Fibroblast of lung (primary cell): ENCODE results near the gene ANXA6. TPM values are rescaled to one million over a fixed set of nuclear protein-coding genes. Genes with fewer than 3 reads are reported as not detected.

ENCODE experiments used
- DNase-seq, 2 donors: peaks; one replicate each; pipeline versions ENCODE4 v3.0.0 to v3.0.0-alpha.2; 2010; ENCODE audit warnings: low read depth in 2 of 2
- H2AFZ ChIP-seq: 2 replicates; pipeline ENCODE4 v1.5.1; 2012; ENCODE audit warnings: low read length, control low read depth, inconsistent platforms
- H3K27ac ChIP-seq: 2 replicates; pipeline ENCODE4 v1.5.1; 2011; ENCODE audit warnings: low read length, control low read depth; ENCODE audit not compliant: insufficient read depth
- H3K27me3 ChIP-seq: 2 replicates; pipeline ENCODE4 v1.5.1; 2011; ENCODE audit warnings: mild to moderate bottlenecking, low read length; ENCODE audit not compliant: control insufficient read depth, insufficient read depth
- H3K36me3 ChIP-seq: 2 replicates; pipeline ENCODE4 v1.5.1; 2011; ENCODE audit warnings: low read length; ENCODE audit not compliant: control insufficient read depth, insufficient read depth
- H3K4me1 ChIP-seq: 2 replicates; pipeline ENCODE4 v1.5.1; 2011; ENCODE audit warnings: low read length; ENCODE audit not compliant: control insufficient read depth, insufficient read depth; ENCODE audit errors: extremely low read depth
- H3K4me2 ChIP-seq: 2 replicates; pipeline ENCODE4 v1.5.1; 2011; ENCODE audit warnings: low read length, control low read depth; ENCODE audit not compliant: insufficient read depth; ENCODE audit errors: extremely low read depth
- H3K4me3 ChIP-seq, 4 experiments: fragments of 200-600 bp in 1 of 4; sonication (generic) in 1 of 4; replicated peaks in 1 of 4; 2 replicates each; pipeline ENCODE4 v1.5.1; 2011 to 2016; ENCODE audit warnings: low read length in 4 of 4, low read depth in 3 of 4, mild to moderate bottlenecking in 3 of 4, control low read depth in 2 of 4, inconsistent platforms in 1 of 4, mixed read lengths in 1 of 4; ENCODE audit not compliant: insufficient read depth in 1 of 4; ENCODE audit errors: control extremely low read depth in 1 of 4
- H3K79me2 ChIP-seq: 2 replicates; pipeline ENCODE4 v1.5.1; 2012; ENCODE audit warnings: mild to moderate bottlenecking, low read length, inconsistent platforms; ENCODE audit not compliant: control insufficient read depth, insufficient read depth
- H3K9ac ChIP-seq: 2 replicates; pipeline ENCODE4 v1.5.1; 2011; ENCODE audit warnings: mild to moderate bottlenecking, low read length, control low read depth; ENCODE audit not compliant: insufficient read depth
- H3K9me3 ChIP-seq: 2 replicates; pipeline ENCODE4 v1.5.1; 2012; ENCODE audit warnings: low read depth, low read length; ENCODE audit not compliant: control insufficient read depth, insufficient read depth
- H4K20me1 ChIP-seq: 2 replicates; pipeline ENCODE4 v1.5.1; 2011; ENCODE audit warnings: low read length; ENCODE audit not compliant: control insufficient read depth, insufficient read depth; ENCODE audit errors: extremely low read depth
- CTCF ChIP-seq, 2 donors: IDR thresholded peaks in 1 of 2; conservative IDR thresholded peaks in 1 of 2; 1 replicate in 1 of 2; 2 replicates in 1 of 2; pipeline ENCODE4 v1.5.1; 2011 to 2012; ENCODE audit warnings: low read length in 2 of 2, control low read depth in 1 of 2, inconsistent platforms in 1 of 2, low read depth in 1 of 2, mild to moderate bottlenecking in 1 of 2
- EZH2 ChIP-seq: IDR thresholded peaks from 2 replicates; pipeline ENCODE4 v1.5.1; 2012; ENCODE audit warnings: low read length, control low read depth, mild to moderate bottlenecking; ENCODE audit errors: missing control alignments
- polyA plus RNA-seq, 2 donors: library from polyadenylated mRNA; depleted of rRNA in 1 of 2; stranded (reverse) in 1 of 2; unstranded in 1 of 2; fragments of >200 nt; gene quantifications; 2 replicates each; pipeline ENCODE4 v1.2.1, GENCODE V29; 2011 to 2012; ENCODE audit warnings: missing spikeins in 1 of 2
- total RNA-seq: library from RNA; depleted of rRNA; stranded (reverse); fragments of >200 nt; gene quantifications from 2 replicates; pipeline ENCODE4 v1.2.1, GENCODE V29; 2014

ANXA6 gene
- total and polyA plus RNA-seq, 2 donors (not counting 1 experiment from before 2014, with no cell fraction given) = 591 to 615 TPM

- Histone ChIP-seq H3K79me2 (no peaks in the 10 kb centered on the region), H3K4me3 (no peak overlapping the region), H3K9me3 (no peaks in the 10 kb centered on the region), H3K27ac (no peak overlapping the region), H3K4me1 (peaks cover 22% of the 10 kb centered on the region), H2AFZ (no peak overlapping the region), H3K36me3 (peaks cover 38% of the 10 kb centered on the region), H4K20me1 (no peaks in the 10 kb centered on the region), H3K4me2 (no peak overlapping the region), H3K27me3 (no peaks in the 10 kb centered on the region), H3K9ac (no peak overlapping the region)
- TF ChIP-seq CTCF (conservative IDR thresholded peaks at IDR 0.05 in 1 of 2, IDR thresholded peaks at IDR 0.05 in 1 of 2; ENCODE audit: low read depth in 1 of 2, low read length in 2 of 2) = no peak
- no peak for TF ChIP-seq EZH2
- DNase-seq = no peak
Measured at GRCh38 chr5:151107084-151107483, 50.5 kb downstream of the ANXA6 start.

GRCh38 chr5:151106509-151106908 lies 51.1 kb downstream of the ANXA6 start:
- Histone ChIP-seq H4K20me1 (no peaks in the 10 kb centered on the region), H3K4me2 (no peak overlapping the region), H3K36me3 (peaks cover 42% of the 10 kb centered on the region), H3K4me3 (no peak overlapping the region), H2AFZ (no peak overlapping the region), H3K27me3 (no peaks in the 10 kb centered on the region), H3K9ac (no peak overlapping the region), H3K4me1 (peaks cover 22% of the 10 kb centered on the region), H3K9me3 (no peaks in the 10 kb centered on the region), H3K79me2 (no peaks in the 10 kb centered on the region), H3K27ac (no peak overlapping the region)
- DNase-seq = no peak
- TF ChIP-seq CTCF (conservative IDR thresholded peaks at IDR 0.05 in 1 of 2, IDR thresholded peaks at IDR 0.05 in 1 of 2; ENCODE audit: low read depth in 1 of 2, low read length in 2 of 2) (no peak), EZH2 (no peak)

GRCh38 chr5:151106043-151106442 lies 51.5 kb downstream of the ANXA6 start:
- DNase-seq = no peak
- Histone ChIP-seq H4K20me1 (no peaks in the 10 kb centered on the region), H2AFZ (no peak overlapping the region), H3K4me1 (peaks cover 22% of the 10 kb centered on the region), H3K4me3 (no peak overlapping the region), H3K79me2 (no peaks in the 10 kb centered on the region), H3K27ac (no peak overlapping the region), H3K4me2 (no peak overlapping the region), H3K36me3 (peaks cover 44% of the 10 kb centered on the region), H3K9ac (no peak overlapping the region), H3K9me3 (no peaks in the 10 kb centered on the region), H3K27me3 (no peaks in the 10 kb centered on the region)
- TF ChIP-seq CTCF (conservative IDR thresholded peaks at IDR 0.05 in 1 of 2, IDR thresholded peaks at IDR 0.05 in 1 of 2; ENCODE audit: low read depth in 1 of 2, low read length in 2 of 2) (no peak), EZH2 (no peak)
